Measurements from ENCODE around the gene NKAIN2. TPM values are rescaled to one million over a fixed set of nuclear protein-coding genes. Genes with fewer than 3 reads are reported as not detected.
"Not testable (repeated sequence)": the region's sequence is repeated elsewhere in the genome, so short reads cannot be mapped to it uniquely, and the experiment has no call there.

The NKAIN2 gene
- total RNA-seq, 2 donors from 2014 or later: 0.29 TPM; not detected in 1

DNA sequence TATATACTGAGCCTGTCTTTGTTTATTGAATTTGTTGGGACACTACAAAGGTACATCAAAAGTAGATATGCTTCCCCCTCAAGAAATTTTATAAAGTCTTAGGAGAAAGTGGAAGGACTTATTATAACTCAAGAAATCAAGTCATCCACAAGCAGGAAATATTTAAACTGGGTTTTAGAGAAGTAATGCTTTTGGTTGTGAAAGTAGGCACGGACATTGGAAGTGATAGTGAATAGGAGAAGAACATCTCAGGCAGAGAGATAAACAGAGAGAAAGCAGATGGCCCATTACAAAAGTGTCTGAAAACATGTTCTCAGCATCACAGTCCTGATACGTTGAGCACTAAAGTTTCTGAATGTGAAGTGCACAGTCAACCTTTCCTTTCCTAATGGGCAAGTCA lies 742.9 kb downstream of the NKAIN2 start:
- H3K4me1 Mint-ChIP-seq: no peaks in the 10 kb centered on the region

DNA sequence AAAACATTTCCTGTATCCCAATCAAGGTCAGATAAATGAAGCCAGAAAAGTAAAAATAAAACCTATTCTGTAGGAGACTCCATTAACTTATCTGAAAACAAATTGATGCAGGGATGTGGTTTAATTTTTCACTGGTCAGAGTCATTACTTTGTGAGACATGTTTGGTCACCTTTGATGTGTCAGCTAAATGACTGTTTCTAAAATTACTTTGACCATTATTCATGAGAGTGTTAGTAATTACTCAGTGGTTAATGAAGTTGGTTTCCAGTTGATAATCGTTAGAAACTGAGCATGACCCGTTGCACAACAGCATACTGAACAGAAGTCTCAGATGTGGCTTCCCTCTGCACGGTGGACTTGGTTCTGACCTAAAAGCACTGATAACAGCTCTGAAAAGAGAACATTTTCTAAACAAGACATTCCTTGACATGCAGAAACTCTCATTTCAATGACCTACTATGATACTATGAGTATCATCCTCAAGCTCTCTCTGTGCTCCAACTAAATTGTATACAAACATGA lies 748.1 kb downstream of the NKAIN2 start:
- Mint-ChIP-seq H3K27ac (no peak overlapping the region), H3K36me3 (ENCODE audit: low read depth) (no peaks in the 10 kb centered on the region), H3K9me3 (peaks cover 3% of the 10 kb centered on the region), H3K27me3 (ENCODE audit: insufficient read depth) (no peaks in the 10 kb centered on the region), H3K4me3 (no peak overlapping the region), H3K4me1 (no peaks in the 10 kb centered on the region)
- H3K4me1 ChIP-seq (ENCODE audit: control insufficient read depth, insufficient read depth, low read length): no peaks in the 10 kb centered on the region
- H3K9me3 ChIP-seq (ENCODE audit: control insufficient read depth, low read length): peaks cover 8% of the 10 kb centered on the region
- H3K27ac ChIP-seq (ENCODE audit: low read depth, low read length): no peak overlapping the region
- no peak overlapping the region for H3K9ac ChIP-seq (ENCODE audit: extremely low read depth, low read length, poor library complexity, severe bottlenecking)
- TF ChIP-seq, protein P1, sequence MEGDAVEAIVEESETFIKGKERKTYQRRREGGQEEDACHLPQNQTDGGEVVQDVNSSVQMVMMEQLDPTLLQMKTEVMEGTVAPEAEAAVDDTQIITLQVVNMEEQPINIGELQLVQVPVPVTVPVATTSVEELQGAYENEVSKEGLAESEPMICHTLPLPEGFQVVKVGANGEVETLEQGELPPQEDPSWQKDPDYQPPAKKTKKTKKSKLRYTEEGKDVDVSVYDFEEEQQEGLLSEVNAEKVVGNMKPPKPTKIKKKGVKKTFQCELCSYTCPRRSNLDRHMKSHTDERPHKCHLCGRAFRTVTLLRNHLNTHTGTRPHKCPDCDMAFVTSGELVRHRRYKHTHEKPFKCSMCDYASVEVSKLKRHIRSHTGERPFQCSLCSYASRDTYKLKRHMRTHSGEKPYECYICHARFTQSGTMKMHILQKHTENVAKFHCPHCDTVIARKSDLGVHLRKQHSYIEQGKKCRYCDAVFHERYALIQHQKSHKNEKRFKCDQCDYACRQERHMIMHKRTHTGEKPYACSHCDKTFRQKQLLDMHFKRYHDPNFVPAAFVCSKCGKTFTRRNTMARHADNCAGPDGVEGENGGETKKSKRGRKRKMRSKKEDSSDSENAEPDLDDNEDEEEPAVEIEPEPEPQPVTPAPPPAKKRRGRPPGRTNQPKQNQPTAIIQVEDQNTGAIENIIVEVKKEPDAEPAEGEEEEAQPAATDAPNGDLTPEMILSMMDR (conservative IDR thresholded peaks at IDR 0.05): no peak
- no peak overlapping the region for H3K4me3 ChIP-seq (ENCODE audit: low read length)
- WGBS, 2 experiments (ENCODE audit: insufficient coverage in 1 of 2, insufficient read length in 1 of 2): 95 to 100% methylated on average over 3 of the region's 3 CpGs
- no peaks in the 10 kb centered on the region for H3K36me3 ChIP-seq (ENCODE audit: control insufficient read depth, insufficient read depth, low read length)
- H3K27me3 ChIP-seq (ENCODE audit: control insufficient read depth, insufficient read depth, low read length, poor library complexity, severe bottlenecking): no peaks in the 10 kb centered on the region
- no peak for DNase-seq

More for the DNA sequence above, 742.9 kb downstream of the NKAIN2 start:
- no peak overlapping the region for H3K4me3 Mint-ChIP-seq
- H3K27ac Mint-ChIP-seq: no peak overlapping the region
- H3K36me3 Mint-ChIP-seq (ENCODE audit: low read depth): no peaks in the 10 kb centered on the region
- Histone ChIP-seq H3K4me1 (ENCODE audit: control insufficient read depth, insufficient read depth, low read length) (no peaks in the 10 kb centered on the region), H3K36me3 (ENCODE audit: control insufficient read depth, insufficient read depth, low read length) (no peaks in the 10 kb centered on the region), H3K27ac (ENCODE audit: low read depth, low read length) (no peak overlapping the region), H3K4me3 (ENCODE audit: low read length) (no peak overlapping the region), H3K9ac (ENCODE audit: extremely low read depth, low read length, poor library complexity, severe bottlenecking) (no peak overlapping the region), H3K27me3 (ENCODE audit: control insufficient read depth, insufficient read depth, low read length, poor library complexity, severe bottlenecking) (no peaks in the 10 kb centered on the region), H3K9me3 (ENCODE audit: control insufficient read depth, low read length) (no peaks in the 10 kb centered on the region)
- no peak for DNase-seq
- H3K9me3 Mint-ChIP-seq: no peaks in the 10 kb centered on the region
- WGBS, 2 experiments (ENCODE audit: insufficient coverage in 1 of 2, insufficient read length in 1 of 2): 75 to 78% methylated on average over 1 to 2 of the region's 2 CpGs
- TF ChIP-seq, protein P1 (conservative IDR thresholded peaks at IDR 0.05): no peak
- no peaks in the 10 kb centered on the region for H3K27me3 Mint-ChIP-seq (ENCODE audit: insufficient read depth)

DNA sequence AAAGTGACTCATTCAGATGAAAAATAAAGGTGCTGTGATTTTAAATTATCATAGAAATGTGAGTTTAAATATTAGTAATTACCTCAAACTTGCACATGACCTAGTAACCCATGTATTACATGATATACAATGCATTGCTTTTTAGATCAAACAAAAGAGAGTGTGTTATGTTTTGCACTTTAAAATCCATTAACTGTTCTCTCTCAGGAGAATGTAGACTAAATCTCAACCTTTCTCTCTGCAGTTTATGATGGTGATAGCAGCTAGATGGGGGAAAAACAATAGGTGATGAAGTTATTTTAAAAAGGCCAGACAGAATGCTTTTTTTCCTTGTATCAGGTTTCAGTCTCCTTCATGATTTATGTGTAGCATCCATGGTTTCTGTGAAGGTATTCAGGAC lies 754.2 kb downstream of the NKAIN2 start:
- H3K4me3 Mint-ChIP-seq: no peak overlapping the region

DNA sequence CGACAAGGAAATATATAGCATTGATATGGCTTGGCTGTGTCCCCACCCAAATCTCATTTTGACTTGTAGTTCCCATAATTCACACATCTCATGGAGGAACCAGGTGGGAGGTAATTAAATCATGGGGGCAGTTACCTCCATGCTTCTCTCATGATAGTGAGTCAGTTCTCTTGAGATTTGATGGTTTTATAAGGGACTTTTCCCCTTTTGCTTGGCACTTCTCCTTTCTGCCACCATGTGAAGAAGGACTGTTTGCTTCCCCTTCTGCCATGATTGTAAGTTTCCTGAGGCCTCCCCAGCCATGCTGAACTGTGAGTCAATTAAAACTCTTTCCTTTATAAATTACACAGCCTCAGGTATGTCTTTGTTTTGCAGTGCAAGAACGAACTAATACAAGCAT lies 756.4 kb downstream of the NKAIN2 start:
- H3K27ac Mint-ChIP-seq; H3K4me1 ChIP-seq (ENCODE audit: control insufficient read depth, insufficient read depth, low read length): not testable (repeated sequence)
- 86% methylated on average over 1 to 2 of the region's 2 CpGs for WGBS, 2 experiments (ENCODE audit: insufficient coverage in 1 of 2, insufficient read length in 1 of 2)

More for the DNA sequence above, 754.2 kb downstream of the NKAIN2 start:
- Mint-ChIP-seq H3K27me3 (ENCODE audit: insufficient read depth) (no peaks in the 10 kb centered on the region), H3K9me3 (peaks cover 3% of the 10 kb centered on the region), H3K36me3 (ENCODE audit: low read depth) (no peaks in the 10 kb centered on the region), H3K4me1 (peaks cover 2% of the 10 kb centered on the region), H3K27ac (no peak overlapping the region)
- Histone ChIP-seq H3K9me3 (ENCODE audit: control insufficient read depth, low read length) (peaks cover 10% of the 10 kb centered on the region), H3K4me1 (ENCODE audit: control insufficient read depth, insufficient read depth, low read length) (no peaks in the 10 kb centered on the region), H3K27ac (ENCODE audit: low read depth, low read length) (no peak overlapping the region), H3K9ac (ENCODE audit: extremely low read depth, low read length, poor library complexity, severe bottlenecking) (no peak overlapping the region), H3K36me3 (ENCODE audit: control insufficient read depth, insufficient read depth, low read length) (no peaks in the 10 kb centered on the region), H3K27me3 (ENCODE audit: control insufficient read depth, insufficient read depth, low read length, poor library complexity, severe bottlenecking) (no peaks in the 10 kb centered on the region), H3K4me3 (ENCODE audit: low read length) (no peak overlapping the region)
- no peak for DNase-seq
- TF ChIP-seq, protein P1 (conservative IDR thresholded peaks at IDR 0.05): no peak

More for the DNA sequence above, 756.4 kb downstream of the NKAIN2 start:
- H3K9me3 Mint-ChIP-seq; H3K36me3 Mint-ChIP-seq (ENCODE audit: low read depth); H3K27ac ChIP-seq (ENCODE audit: low read depth, low read length); H3K27me3 ChIP-seq (ENCODE audit: control insufficient read depth, insufficient read depth, low read length, poor library complexity, severe bottlenecking); H3K9ac ChIP-seq (ENCODE audit: extremely low read depth, low read length, poor library complexity, severe bottlenecking); H3K36me3 ChIP-seq (ENCODE audit: control insufficient read depth, insufficient read depth, low read length); H3K4me1 Mint-ChIP-seq; H3K4me3 Mint-ChIP-seq; H3K4me3 ChIP-seq (ENCODE audit: low read length); H3K27me3 Mint-ChIP-seq (ENCODE audit: insufficient read depth); DNase-seq: not testable (repeated sequence)
- H3K9me3 ChIP-seq (ENCODE audit: control insufficient read depth, low read length): peaks cover 10% of the 10 kb centered on the region
